Measurements from ENCODE around the gene TLCD1. TPM values are rescaled to one million over a fixed set of nuclear protein-coding genes. Genes with fewer than 3 reads are reported as not detected.

Gene TLCD1
- total and polyA plus RNA-seq, 2 experiments from 2014 or later = 26.5 to 47.0 TPM

DNA sequence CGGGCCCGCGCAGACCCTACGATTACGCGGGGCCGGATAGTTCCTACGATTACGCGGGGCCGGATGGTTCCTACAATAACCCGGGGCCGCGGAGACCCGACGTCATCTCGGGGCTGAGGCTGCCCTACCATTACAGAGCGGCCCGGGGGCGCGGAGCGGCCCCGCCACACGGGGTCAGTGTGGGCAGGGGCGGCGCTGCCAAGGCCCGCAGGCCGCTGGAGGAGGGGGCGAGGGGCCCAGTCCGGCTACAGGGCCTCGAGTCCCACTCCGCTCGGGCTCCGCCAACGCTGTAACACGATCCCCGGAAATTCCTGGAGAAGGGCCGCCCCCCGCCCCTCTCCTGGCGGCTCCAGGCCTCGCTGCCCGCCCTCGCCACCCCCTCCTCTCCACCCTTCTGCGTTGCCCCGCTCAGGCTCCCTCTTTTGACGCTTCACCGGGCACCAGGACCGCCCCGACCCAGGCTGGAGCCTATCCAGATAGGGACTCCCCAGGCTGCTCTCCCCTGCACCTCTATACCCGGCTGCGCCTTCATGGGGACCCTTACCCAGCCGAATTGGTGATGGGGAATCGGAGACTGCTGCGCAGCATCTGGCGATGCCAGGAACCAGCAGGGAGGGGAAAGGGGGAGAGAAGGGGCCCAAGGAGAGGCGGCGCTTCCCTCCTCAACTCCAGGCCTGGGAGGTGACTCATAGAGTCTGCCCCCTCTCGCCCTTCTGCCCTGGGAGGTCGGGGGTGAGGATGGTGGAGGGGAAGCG is 8.3 kb downstream of the TLCD1 start, which contains the start of gene RAB34:
TSS of gene RAB34 (minus strand) at position 291 of the 755 bp plus-strand sequence. CDS start 602 bp downstream, outside the sequence.
- peaks cover 65% of the 10 kb centered on the region for H3K36me3 Mint-ChIP-seq (ENCODE audit: low read depth)
- peak; percentile 74 for ATAC-seq
- H3K4me1 Mint-ChIP-seq = peaks cover 51% of the 10 kb centered on the region
- H3K9me3 Mint-ChIP-seq = peaks cover 5% of the 10 kb centered on the region
- H3K9me2 ChIP-seq (ENCODE audit: insufficient read depth) = no peaks in the 10 kb centered on the region
- peak within 1 kb of the TSS; percentile 98 for H3K27ac ChIP-seq (ENCODE audit: low read depth)
- H3K36me3 ChIP-seq (ENCODE audit: insufficient read depth) = peaks cover 36% of the 10 kb centered on the region
- peak within 1 kb of the TSS; percentile 100 for H3K4me3 Mint-ChIP-seq
- peak; percentile 76 for TF ChIP-seq CREB1 (CRISPR knock-in tag; IDR thresholded peaks at IDR 0.05; ENCODE audit: low read depth)
- peak; percentile 59 for TF ChIP-seq POLR2AphosphoS5 (IDR thresholded peaks at IDR 0.05; ENCODE audit: low read depth)
- TF ChIP-seq, protein P1, sequence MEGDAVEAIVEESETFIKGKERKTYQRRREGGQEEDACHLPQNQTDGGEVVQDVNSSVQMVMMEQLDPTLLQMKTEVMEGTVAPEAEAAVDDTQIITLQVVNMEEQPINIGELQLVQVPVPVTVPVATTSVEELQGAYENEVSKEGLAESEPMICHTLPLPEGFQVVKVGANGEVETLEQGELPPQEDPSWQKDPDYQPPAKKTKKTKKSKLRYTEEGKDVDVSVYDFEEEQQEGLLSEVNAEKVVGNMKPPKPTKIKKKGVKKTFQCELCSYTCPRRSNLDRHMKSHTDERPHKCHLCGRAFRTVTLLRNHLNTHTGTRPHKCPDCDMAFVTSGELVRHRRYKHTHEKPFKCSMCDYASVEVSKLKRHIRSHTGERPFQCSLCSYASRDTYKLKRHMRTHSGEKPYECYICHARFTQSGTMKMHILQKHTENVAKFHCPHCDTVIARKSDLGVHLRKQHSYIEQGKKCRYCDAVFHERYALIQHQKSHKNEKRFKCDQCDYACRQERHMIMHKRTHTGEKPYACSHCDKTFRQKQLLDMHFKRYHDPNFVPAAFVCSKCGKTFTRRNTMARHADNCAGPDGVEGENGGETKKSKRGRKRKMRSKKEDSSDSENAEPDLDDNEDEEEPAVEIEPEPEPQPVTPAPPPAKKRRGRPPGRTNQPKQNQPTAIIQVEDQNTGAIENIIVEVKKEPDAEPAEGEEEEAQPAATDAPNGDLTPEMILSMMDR (conservative IDR thresholded peaks at IDR 0.05; ENCODE audit: low read depth in 2 of 2) = peak; percentile 43 to 66
- TF ChIP-seq, protein P2, sequence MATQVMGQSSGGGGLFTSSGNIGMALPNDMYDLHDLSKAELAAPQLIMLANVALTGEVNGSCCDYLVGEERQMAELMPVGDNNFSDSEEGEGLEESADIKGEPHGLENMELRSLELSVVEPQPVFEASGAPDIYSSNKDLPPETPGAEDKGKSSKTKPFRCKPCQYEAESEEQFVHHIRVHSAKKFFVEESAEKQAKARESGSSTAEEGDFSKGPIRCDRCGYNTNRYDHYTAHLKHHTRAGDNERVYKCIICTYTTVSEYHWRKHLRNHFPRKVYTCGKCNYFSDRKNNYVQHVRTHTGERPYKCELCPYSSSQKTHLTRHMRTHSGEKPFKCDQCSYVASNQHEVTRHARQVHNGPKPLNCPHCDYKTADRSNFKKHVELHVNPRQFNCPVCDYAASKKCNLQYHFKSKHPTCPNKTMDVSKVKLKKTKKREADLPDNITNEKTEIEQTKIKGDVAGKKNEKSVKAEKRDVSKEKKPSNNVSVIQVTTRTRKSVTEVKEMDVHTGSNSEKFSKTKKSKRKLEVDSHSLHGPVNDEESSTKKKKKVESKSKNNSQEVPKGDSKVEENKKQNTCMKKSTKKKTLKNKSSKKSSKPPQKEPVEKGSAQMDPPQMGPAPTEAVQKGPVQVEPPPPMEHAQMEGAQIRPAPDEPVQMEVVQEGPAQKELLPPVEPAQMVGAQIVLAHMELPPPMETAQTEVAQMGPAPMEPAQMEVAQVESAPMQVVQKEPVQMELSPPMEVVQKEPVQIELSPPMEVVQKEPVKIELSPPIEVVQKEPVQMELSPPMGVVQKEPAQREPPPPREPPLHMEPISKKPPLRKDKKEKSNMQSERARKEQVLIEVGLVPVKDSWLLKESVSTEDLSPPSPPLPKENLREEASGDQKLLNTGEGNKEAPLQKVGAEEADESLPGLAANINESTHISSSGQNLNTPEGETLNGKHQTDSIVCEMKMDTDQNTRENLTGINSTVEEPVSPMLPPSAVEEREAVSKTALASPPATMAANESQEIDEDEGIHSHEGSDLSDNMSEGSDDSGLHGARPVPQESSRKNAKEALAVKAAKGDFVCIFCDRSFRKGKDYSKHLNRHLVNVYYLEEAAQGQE (IDR thresholded peaks at IDR 0.05; ENCODE audit: unreplicated experiment) = no peak
- DNase-seq (ENCODE audit: low spot score) = peak; percentile 98
- H3K27me3 Mint-ChIP-seq (ENCODE audit: insufficient read depth, low read depth, poor library complexity) = peaks cover 30% of the 10 kb centered on the region
- peak within 1 kb of the TSS; percentile 84 for H3K4me2 ChIP-seq
- peak within 1 kb of the TSS; percentile 98 for H3K4me3 ChIP-seq
- H3K27me3 ChIP-seq (ENCODE audit: insufficient read depth) = no peaks in the 10 kb centered on the region
- peaks cover 25% of the 10 kb centered on the region for H4K20me1 ChIP-seq (replicated peaks; ENCODE audit: insufficient read depth)
- no peak within 1 kb of the TSS for H2AFZ ChIP-seq
- H3K27ac Mint-ChIP-seq = peak within 1 kb of the TSS; percentile 97
- H3F3A ChIP-seq (replicated peaks; ENCODE audit: low read depth) = peaks cover 53% of the 10 kb centered on the region
- H3K79me2 ChIP-seq (replicated peaks; ENCODE audit: insufficient read depth) = peaks cover 50% of the 10 kb centered on the region
- peaks cover 33% of the 10 kb centered on the region for H3K4me1 ChIP-seq (ENCODE audit: insufficient read depth)

GRCh38 chr17:28716740-28717577 is 9.1 kb downstream of the TLCD1 start:
- Histone ChIP-seq H3K27ac (ENCODE audit: low read depth) (peak overlapping the region; percentile 81), H2AFZ (no peak overlapping the region), H3K4me3 (peak overlapping the region; percentile 98), H3K79me2 (replicated peaks; ENCODE audit: insufficient read depth) (peaks cover 42% of the 10 kb centered on the region), H3K27me3 (ENCODE audit: insufficient read depth) (no peaks in the 10 kb centered on the region), H4K20me1 (replicated peaks; ENCODE audit: insufficient read depth) (peaks cover 18% of the 10 kb centered on the region), H3K4me2 (peak overlapping the region; percentile 84), H3F3A (replicated peaks; ENCODE audit: low read depth) (peaks cover 50% of the 10 kb centered on the region), H3K36me3 (ENCODE audit: insufficient read depth) (peaks cover 29% of the 10 kb centered on the region), H3K9me2 (ENCODE audit: insufficient read depth) (no peaks in the 10 kb centered on the region), H3K4me1 (ENCODE audit: insufficient read depth) (peaks cover 31% of the 10 kb centered on the region)
- peaks cover 62% of the 10 kb centered on the region for H3K36me3 Mint-ChIP-seq (ENCODE audit: low read depth)
- ATAC-seq (peak; percentile 14), DNase-seq (ENCODE audit: low spot score) (peak; percentile 66)
- H3K9me3 Mint-ChIP-seq = peaks cover 5% of the 10 kb centered on the region
- peak overlapping the region; percentile 100 for H3K4me3 Mint-ChIP-seq
- H3K27ac Mint-ChIP-seq = peak overlapping the region; percentile 92
- H3K4me1 Mint-ChIP-seq = peaks cover 49% of the 10 kb centered on the region
- peaks cover 32% of the 10 kb centered on the region for H3K27me3 Mint-ChIP-seq (ENCODE audit: insufficient read depth, low read depth, poor library complexity)
- TF ChIP-seq, protein P1 (conservative IDR thresholded peaks at IDR 0.05; ENCODE audit: low read depth in 2 of 2) = no peak
- TF ChIP-seq CREB1 (CRISPR knock-in tag; IDR thresholded peaks at IDR 0.05; ENCODE audit: low read depth) = no peak
- no peak for TF ChIP-seq STAT1 (IDR thresholded peaks at IDR 0.05; ENCODE audit: unreplicated experiment)
- TF ChIP-seq EZH2 (IDR thresholded peaks at IDR 0.05; ENCODE audit: low read depth, unreplicated experiment) = no peak
- TF ChIP-seq, protein P2 (IDR thresholded peaks at IDR 0.05; ENCODE audit: unreplicated experiment) = no peak
- TF ChIP-seq EZH2phosphoT487 (IDR thresholded peaks at IDR 0.05; ENCODE audit: unreplicated experiment) = no peak
- no peak for TF ChIP-seq NANOG (IDR thresholded peaks at IDR 0.05; ENCODE audit: borderline replicate concordance)

Measured in GM23338 (cell line).